ENCODE data around the gene IL1RAPL1. TPM values are rescaled to one million over a fixed set of nuclear protein-coding genes. Genes with fewer than 3 reads are reported as not detected.

Gene IL1RAPL1
- total RNA-seq, 2 experiments from 2014 or later, result not detected

- no peaks in the 10 kb centered on the region for H3K27me3 Mint-ChIP-seq
- POLR2A ChIA-PET, result no interaction called here
- H3K36me3 Mint-ChIP-seq, result no peaks in the 10 kb centered on the region
- no peak overlapping the region for H3K4me3 Mint-ChIP-seq
- ATAC-seq (ENCODE audit: low read depth), result no peak
- DNase-seq, result no peak
- H3K27ac Mint-ChIP-seq, result no peak overlapping the region
- H3K9me3 Mint-ChIP-seq, result no peaks in the 10 kb centered on the region
- no peaks in the 10 kb centered on the region for H3K4me1 Mint-ChIP-seq
These were observed 78.5 kb downstream of the IL1RAPL1 start for GRCh38 chrX:28665778-28666177.

DNA sequence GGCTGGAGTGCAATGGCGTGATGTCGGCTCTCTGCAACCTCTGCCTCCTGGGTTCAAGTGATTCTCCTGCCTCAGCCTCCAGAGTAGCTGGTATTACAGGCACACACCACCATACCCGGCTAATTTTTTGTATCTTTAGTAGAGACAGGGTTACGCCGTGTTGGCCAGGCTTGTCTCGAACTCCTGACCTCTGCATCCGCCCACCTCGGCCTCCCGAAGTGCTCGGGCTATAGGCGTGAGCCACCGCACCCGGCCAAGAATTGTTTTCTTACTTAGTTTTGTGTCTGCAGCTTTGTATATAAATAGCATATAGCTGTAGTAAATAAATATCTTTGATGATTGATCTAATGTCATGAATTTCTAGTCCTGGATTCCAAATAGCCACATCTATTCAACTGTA is 81.1 kb downstream of the IL1RAPL1 start:
- H3K4me1 Mint-ChIP-seq, result no peaks in the 10 kb centered on the region

DNA sequence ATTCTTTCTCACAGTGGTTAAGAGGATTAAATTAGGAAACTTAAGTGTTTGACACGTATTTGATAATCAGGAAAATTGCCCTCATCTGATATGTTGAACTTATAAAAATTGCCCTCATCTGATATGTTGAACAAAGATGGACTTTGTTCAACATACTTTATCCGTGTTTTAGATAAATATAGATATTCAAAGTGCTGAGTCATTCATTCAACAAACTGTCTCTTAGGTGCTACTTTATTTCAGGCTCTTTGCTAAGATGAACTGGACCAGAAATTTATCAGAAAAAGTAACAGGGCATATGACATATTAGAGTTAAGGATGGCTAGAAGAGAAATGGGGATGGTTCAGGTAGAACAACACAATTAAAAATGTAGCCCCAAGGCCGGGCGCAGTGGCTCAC is 81.7 kb downstream of the IL1RAPL1 start:
- Mint-ChIP-seq H3K9me3 (no peaks in the 10 kb centered on the region), H3K27me3 (no peaks in the 10 kb centered on the region), H3K36me3 (no peaks in the 10 kb centered on the region), H3K4me3 (no peak overlapping the region), H3K27ac (no peak overlapping the region), H3K4me1 (no peaks in the 10 kb centered on the region)
- POLR2A ChIA-PET, result no interaction called here
- ATAC-seq (ENCODE audit: low read depth) (no peak), DNase-seq (no peak)

More for the DNA sequence above, 81.1 kb downstream of the IL1RAPL1 start:
- H3K9me3 Mint-ChIP-seq, result no peaks in the 10 kb centered on the region
- DNase-seq (no peak), ATAC-seq (ENCODE audit: low read depth) (no peak)
- H3K27ac Mint-ChIP-seq, result no peak overlapping the region
- H3K4me3 Mint-ChIP-seq, result no peak overlapping the region
- POLR2A ChIA-PET, result no interaction called here
- H3K36me3 Mint-ChIP-seq, result no peaks in the 10 kb centered on the region
- H3K27me3 Mint-ChIP-seq, result no peaks in the 10 kb centered on the region

- no peaks in the 10 kb centered on the region for H3K36me3 Mint-ChIP-seq
- no peak for ATAC-seq (ENCODE audit: low read depth)
- no peaks in the 10 kb centered on the region for H3K4me1 Mint-ChIP-seq
- no peaks in the 10 kb centered on the region for H3K27me3 Mint-ChIP-seq
- no peak for DNase-seq
- no peak overlapping the region for H3K27ac Mint-ChIP-seq
- H3K4me3 Mint-ChIP-seq, result no peak overlapping the region
- POLR2A ChIA-PET, result no interaction called here
- no peaks in the 10 kb centered on the region for H3K9me3 Mint-ChIP-seq
These were observed 82.8 kb downstream of the IL1RAPL1 start for GRCh38 chrX:28670074-28670473.

GRCh38 chrX:28675173-28675572 is 87.9 kb downstream of the IL1RAPL1 start:
- POLR2A ChIA-PET, result no interaction called here
- DNase-seq (no peak), ATAC-seq (ENCODE audit: low read depth) (no peak)
- H3K27me3 Mint-ChIP-seq, result no peaks in the 10 kb centered on the region
- H3K4me1 Mint-ChIP-seq, result no peaks in the 10 kb centered on the region
- H3K9me3 Mint-ChIP-seq, result no peaks in the 10 kb centered on the region
- no peak overlapping the region for H3K27ac Mint-ChIP-seq
- H3K4me3 Mint-ChIP-seq, result no peak overlapping the region
- no peaks in the 10 kb centered on the region for H3K36me3 Mint-ChIP-seq

GRCh38 chrX:28693101-28693500 is 105.9 kb downstream of the IL1RAPL1 start:
- ATAC-seq (ENCODE audit: low read depth) (no peak), DNase-seq (no peak)
- Mint-ChIP-seq H3K27me3 (no peaks in the 10 kb centered on the region), H3K27ac (no peak overlapping the region), H3K36me3 (no peaks in the 10 kb centered on the region), H3K4me3 (no peak overlapping the region), H3K9me3 (no peaks in the 10 kb centered on the region), H3K4me1 (no peaks in the 10 kb centered on the region)
- POLR2A ChIA-PET, result no interaction called here

DNA sequence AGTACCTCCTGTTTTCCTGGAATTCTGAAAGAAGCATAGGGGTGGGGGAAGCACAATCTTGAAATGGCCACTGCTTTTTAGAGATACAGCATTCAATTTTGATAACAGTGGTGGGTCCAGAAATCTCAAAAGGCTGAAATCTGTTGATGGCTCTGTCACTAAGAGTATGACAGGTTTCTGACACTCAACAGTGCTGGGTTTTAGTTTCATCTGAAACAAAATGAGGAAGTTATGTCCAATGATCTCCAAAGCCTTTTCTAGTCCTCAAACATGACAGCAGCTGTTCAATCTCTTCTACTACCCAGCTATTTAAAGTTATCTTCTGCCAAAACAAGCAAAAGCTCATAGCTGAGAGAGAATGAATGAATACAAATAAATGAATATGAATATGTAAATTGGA is 110.5 kb downstream of the IL1RAPL1 start:
- H3K27me3 Mint-ChIP-seq, result no peaks in the 10 kb centered on the region
- DNase-seq (no peak), ATAC-seq (ENCODE audit: low read depth) (no peak)

DNA sequence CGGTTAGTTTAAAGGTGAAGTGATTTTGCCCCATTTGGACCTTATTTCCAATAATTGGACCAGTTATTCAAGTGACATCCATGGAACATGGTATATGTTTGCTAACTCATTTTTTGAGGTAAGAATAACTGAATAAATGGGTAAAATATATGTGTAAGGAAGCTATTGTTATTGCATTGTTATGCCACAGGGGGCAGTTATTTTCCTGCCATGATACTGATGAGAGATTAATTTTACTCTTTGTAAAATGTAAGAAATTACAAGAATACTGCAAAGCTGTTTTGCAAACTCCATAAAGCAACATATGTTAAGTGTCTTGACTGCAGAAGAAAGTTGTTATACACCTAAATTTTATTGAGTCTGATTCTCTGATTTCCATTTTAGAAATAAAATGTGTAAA is 114.0 kb downstream of the IL1RAPL1 start:
- no peaks in the 10 kb centered on the region for H3K36me3 Mint-ChIP-seq
- no peaks in the 10 kb centered on the region for H3K27me3 Mint-ChIP-seq
- H3K4me3 Mint-ChIP-seq, result no peak overlapping the region
- H3K9me3 Mint-ChIP-seq, result no peaks in the 10 kb centered on the region
- no peak overlapping the region for H3K27ac Mint-ChIP-seq
- DNase-seq (no peak), ATAC-seq (ENCODE audit: low read depth) (no peak)
- H3K4me1 Mint-ChIP-seq, result no peaks in the 10 kb centered on the region
- POLR2A ChIA-PET, result no interaction called here

More for the DNA sequence above, 110.5 kb downstream of the IL1RAPL1 start:
- H3K4me1 Mint-ChIP-seq, result no peaks in the 10 kb centered on the region
- H3K36me3 Mint-ChIP-seq, result no peaks in the 10 kb centered on the region
- H3K4me3 Mint-ChIP-seq, result no peak overlapping the region
- H3K27ac Mint-ChIP-seq, result no peak overlapping the region
- POLR2A ChIA-PET, result no interaction called here
- no peaks in the 10 kb centered on the region for H3K9me3 Mint-ChIP-seq

- POLR2A ChIA-PET, result no interaction called here
- Mint-ChIP-seq H3K9me3 (no peaks in the 10 kb centered on the region), H3K27ac (no peak overlapping the region), H3K4me1 (no peaks in the 10 kb centered on the region), H3K27me3 (no peaks in the 10 kb centered on the region), H3K36me3 (no peaks in the 10 kb centered on the region), H3K4me3 (no peak overlapping the region)
- DNase-seq (no peak), ATAC-seq (ENCODE audit: low read depth) (no peak)
These were observed 119.7 kb downstream of the IL1RAPL1 start for GRCh38 chrX:28706964-28707363.

- no peak overlapping the region for H3K4me3 Mint-ChIP-seq
- H3K4me1 Mint-ChIP-seq, result no peaks in the 10 kb centered on the region
- H3K27ac Mint-ChIP-seq, result no peak overlapping the region
- no peaks in the 10 kb centered on the region for H3K9me3 Mint-ChIP-seq
- POLR2A ChIA-PET, result no interaction called here
- H3K36me3 Mint-ChIP-seq, result no peaks in the 10 kb centered on the region
- DNase-seq, result no peak
- H3K27me3 Mint-ChIP-seq, result no peaks in the 10 kb centered on the region
- ATAC-seq (ENCODE audit: low read depth), result no peak
These were observed 122.2 kb downstream of the IL1RAPL1 start for GRCh38 chrX:28709421-28709820.

GRCh38 chrX:28717864-28718263 is 130.6 kb downstream of the IL1RAPL1 start:
- DNase-seq (no peak), ATAC-seq (ENCODE audit: low read depth) (no peak)
- Mint-ChIP-seq H3K27ac (no peak overlapping the region), H3K4me1 (no peaks in the 10 kb centered on the region), H3K9me3 (no peaks in the 10 kb centered on the region), H3K4me3 (no peak overlapping the region), H3K27me3 (no peaks in the 10 kb centered on the region), H3K36me3 (no peaks in the 10 kb centered on the region)
- POLR2A ChIA-PET, result no interaction called here

DNA sequence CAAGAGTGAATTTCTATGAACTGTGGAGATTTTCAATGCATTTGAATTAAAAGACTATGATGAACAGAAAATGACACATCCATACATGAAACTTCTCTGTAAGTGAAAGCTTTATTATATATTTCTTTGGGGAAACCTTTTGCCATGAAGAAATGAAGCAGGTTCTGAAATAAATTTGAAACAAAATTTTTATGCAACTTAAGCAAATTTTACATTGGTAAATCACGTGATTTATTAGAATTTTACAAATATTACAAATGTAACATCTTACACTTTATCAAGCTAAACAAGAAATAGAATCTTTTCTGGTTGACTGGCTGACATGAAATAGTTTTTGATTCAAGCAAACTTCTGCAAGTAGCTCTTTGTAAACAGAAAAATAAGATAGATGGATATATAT is 131.2 kb downstream of the IL1RAPL1 start:
- H3K9me3 Mint-ChIP-seq, result no peaks in the 10 kb centered on the region
- no peak overlapping the region for H3K4me3 Mint-ChIP-seq
- DNase-seq, result no peak
- H3K27ac Mint-ChIP-seq, result no peak overlapping the region
- H3K36me3 Mint-ChIP-seq, result no peaks in the 10 kb centered on the region
- H3K27me3 Mint-ChIP-seq, result no peaks in the 10 kb centered on the region
- no peak for ATAC-seq (ENCODE audit: low read depth)
- H3K4me1 Mint-ChIP-seq, result no peaks in the 10 kb centered on the region
- POLR2A ChIA-PET, result no interaction called here

DNA sequence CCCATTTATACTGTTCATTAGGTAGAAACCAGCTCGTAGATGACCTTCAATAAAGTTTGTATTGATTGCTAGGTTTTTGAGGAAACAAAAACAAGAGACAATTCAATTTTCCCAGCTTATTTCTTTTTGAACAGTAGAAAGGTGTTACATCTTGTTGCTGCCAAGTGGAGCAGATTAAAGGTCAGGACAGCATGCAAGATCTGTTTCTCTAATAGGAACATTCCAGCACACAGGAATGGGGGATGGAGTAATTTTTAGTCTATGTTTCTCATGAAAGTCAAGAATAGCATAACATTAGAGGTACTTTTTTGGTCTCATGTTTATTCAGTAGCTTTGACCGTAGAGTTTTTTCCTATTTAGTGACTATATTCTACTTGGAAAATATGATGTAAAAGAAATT is 132.4 kb downstream of the IL1RAPL1 start:
- no peak overlapping the region for H3K27ac Mint-ChIP-seq
- H3K36me3 Mint-ChIP-seq, result no peaks in the 10 kb centered on the region
- no peaks in the 10 kb centered on the region for H3K4me1 Mint-ChIP-seq
- DNase-seq, result no peak
- H3K27me3 Mint-ChIP-seq, result no peaks in the 10 kb centered on the region
- POLR2A ChIA-PET, result no interaction called here
- no peak for ATAC-seq (ENCODE audit: low read depth)
- no peaks in the 10 kb centered on the region for H3K9me3 Mint-ChIP-seq
- no peak overlapping the region for H3K4me3 Mint-ChIP-seq

DNA sequence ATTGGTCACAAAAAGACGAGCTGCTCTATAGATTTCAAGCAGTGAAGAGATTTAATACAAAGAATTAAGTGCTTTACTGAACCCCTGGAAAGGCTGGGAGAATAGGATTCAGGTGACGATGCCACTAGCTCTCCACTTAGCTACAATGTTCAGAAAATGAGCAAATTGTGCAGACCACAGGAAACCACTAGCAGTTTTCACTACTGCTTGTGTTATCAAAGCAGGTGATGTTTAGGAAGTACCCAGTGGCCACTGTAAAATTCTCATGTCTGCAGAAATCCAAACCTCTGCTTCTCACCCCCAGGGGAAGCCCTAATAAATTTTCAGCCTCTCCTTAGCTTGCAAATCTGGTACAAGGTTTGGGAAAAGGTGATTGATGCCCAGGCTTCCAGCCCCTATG is 165.1 kb downstream of the IL1RAPL1 start:
- H3K36me3 Mint-ChIP-seq, result no peaks in the 10 kb centered on the region
- no peak overlapping the region for H3K4me3 Mint-ChIP-seq
- POLR2A ChIA-PET, result no interaction called here
- H3K27ac Mint-ChIP-seq, result no peak overlapping the region
- H3K4me1 Mint-ChIP-seq, result no peaks in the 10 kb centered on the region
- no peak for ATAC-seq (ENCODE audit: low read depth)
- H3K9me3 Mint-ChIP-seq, result peaks cover 2% of the 10 kb centered on the region
- no peaks in the 10 kb centered on the region for H3K27me3 Mint-ChIP-seq
- DNase-seq, result no peak

DNA sequence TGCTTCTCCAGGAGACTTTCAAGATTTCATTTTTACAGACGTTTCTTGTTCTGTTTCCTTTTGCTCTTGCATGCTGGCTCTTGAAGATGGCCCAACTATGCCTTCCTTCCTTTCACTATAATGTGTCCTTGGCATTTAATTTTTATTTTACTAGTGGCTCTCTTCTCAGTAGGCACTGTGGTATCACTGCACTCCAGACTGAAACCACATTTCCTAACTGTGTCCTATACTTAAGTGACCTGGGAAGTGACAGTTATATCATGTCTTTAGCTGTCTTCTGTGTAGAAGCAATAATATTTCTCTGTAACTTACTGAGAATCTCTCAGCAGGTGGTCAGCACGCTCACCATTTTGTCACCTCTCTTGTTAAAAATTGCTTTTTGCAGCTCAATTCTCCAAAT is 168.9 kb downstream of the IL1RAPL1 start:
- Mint-ChIP-seq H3K36me3 (no peaks in the 10 kb centered on the region), H3K4me3 (no peak overlapping the region), H3K4me1 (no peaks in the 10 kb centered on the region), H3K27me3 (no peaks in the 10 kb centered on the region), H3K9me3 (no peaks in the 10 kb centered on the region), H3K27ac (no peak overlapping the region)
- ATAC-seq (ENCODE audit: low read depth), result no peak
- POLR2A ChIA-PET, result no interaction called here
- DNase-seq, result no peak
